ENCODE measurements around the gene LHFPL5. TPM values are rescaled to one million over a fixed set of nuclear protein-coding genes. Genes with fewer than 3 reads are reported as not detected.

LHFPL5 gene
- total and polyA plus RNA-seq, 5 donors from 2014 or later, result not detected

DNA sequence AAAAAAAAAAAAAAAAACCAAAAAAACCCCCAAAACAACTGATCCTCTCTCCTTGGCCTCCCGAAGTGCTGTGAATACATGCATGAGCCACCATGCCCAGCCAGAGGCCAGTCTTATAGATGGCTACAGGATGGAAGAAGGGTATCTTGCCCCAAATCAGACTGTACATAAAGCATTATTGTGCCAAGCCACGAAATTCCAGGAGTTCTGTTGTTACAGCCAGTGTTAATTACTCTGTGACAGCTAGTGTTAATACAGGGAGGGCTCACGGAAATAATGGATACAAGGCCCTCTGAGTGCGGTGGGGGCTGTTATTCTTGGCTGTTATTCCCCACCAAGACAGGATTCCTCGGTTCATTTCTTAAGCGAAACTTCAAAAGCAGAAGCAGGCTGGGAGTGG is 30.1 kb upstream of the LHFPL5 start:
- H3K4me1 Mint-ChIP-seq, result peaks cover 0 to 9% (median 0%) of the 10 kb centered on the region in 4 donors
- H3K27me3 ChIP-seq (ENCODE audit: control insufficient read depth, insufficient read depth, low read length), result no peaks in the 10 kb centered on the region

DNA sequence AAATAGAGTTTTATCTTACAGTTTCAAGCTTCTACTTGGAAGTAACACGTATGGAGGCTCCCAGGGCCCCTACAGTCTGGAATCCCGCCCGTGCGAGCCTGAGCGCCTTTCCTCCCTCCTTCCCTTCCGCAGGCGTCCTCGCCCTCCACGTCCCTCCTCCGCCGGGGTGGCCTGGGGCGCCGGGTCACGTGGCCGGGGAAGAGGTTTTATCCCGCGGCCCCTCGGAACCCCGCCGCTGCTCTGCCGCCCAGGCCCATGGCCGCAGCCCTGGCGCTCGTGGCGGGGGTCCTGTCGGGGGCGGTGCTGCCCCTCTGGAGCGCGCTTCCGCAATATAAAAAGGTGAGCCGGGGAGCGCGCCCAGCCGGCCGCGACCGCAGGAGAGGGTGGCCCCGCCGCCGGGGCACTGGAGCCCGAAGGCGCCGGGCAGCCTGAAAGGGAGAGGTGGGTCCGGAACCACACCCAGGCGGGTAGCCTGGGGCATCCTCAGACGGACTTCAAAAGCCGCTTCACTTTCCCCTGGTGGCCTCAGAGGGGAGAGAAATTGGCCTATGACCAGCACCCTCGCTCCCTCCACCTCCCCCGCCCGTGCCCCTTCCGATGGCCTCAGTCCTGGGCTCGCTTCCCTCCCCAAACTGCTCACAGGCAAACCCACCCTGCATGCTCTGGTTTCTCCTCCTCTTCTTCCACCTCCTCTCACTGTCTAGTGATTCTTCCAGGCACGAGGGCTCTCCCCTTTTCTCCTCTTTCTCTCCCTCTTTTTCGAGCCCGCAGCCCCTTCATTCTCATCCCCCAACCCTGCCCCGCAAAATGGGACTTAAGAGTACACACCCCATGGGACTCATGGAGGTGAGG is 28.6 kb upstream of the LHFPL5 start, which contains the start of gene CLPSL2:
Gene CLPSL2 (plus strand): TSS at position 235 of the 852 bp plus-strand sequence. CDS start 21 bp downstream, at position 256.
- no peak within 1 kb of the TSS for H3K27ac Mint-ChIP-seq
- Histone ChIP-seq H3K9me3 (ENCODE audit: control insufficient read depth in 2 of 2, low read length in 2 of 2) (no peaks in the 10 kb centered on the region), H3K27ac (ENCODE audit: insufficient read depth, low read length, poor library complexity, severe bottlenecking) (no peak within 1 kb of the TSS), H3K27me3 (ENCODE audit: control insufficient read depth, insufficient read depth, low read length) (no peaks in the 10 kb centered on the region), H3K4me3 (ENCODE audit: low read depth, low read length) (no peak within 1 kb of the TSS), H3K4me1 (ENCODE audit: control insufficient read depth, insufficient read depth, low read length, poor library complexity, severe bottlenecking) (peaks cover 8% of the 10 kb centered on the region), H3K36me3 (ENCODE audit: control insufficient read depth, insufficient read depth, low read length) (no peaks in the 10 kb centered on the region)
- H3K9me3 Mint-ChIP-seq, result peaks cover 0 to 2% (median 0%) of the 10 kb centered on the region in 7 donors
- DNase-seq, result no peak
- peaks cover 34% of the 10 kb centered on the region for H3K27me3 Mint-ChIP-seq
- peaks cover 0 to 9% (median 0%) of the 10 kb centered on the region in 4 donors for H3K4me1 Mint-ChIP-seq
- peaks cover 4% of the 10 kb centered on the region for H3K36me3 Mint-ChIP-seq
- H3K4me3 Mint-ChIP-seq, result peak within 1 kb of the TSS in 3 of 4 donors; percentile 3 to 73 (median 66)
- peak in 1 of 2 donors; percentile 22 for ATAC-seq (ENCODE audit: low read depth in 2 of 2)

More for the DNA sequence above, 30.1 kb upstream of the LHFPL5 start:
- H3K4me3 ChIP-seq (ENCODE audit: low read depth, low read length), result no peak overlapping the region
- peaks cover 8% of the 10 kb centered on the region for H3K4me1 ChIP-seq (ENCODE audit: control insufficient read depth, insufficient read depth, low read length, poor library complexity, severe bottlenecking)
- ATAC-seq (ENCODE audit: low read depth in 2 of 2) (no peak), DNase-seq (no peak)
- Mint-ChIP-seq H3K27me3 (peaks cover 35% of the 10 kb centered on the region), H3K9me3 (peaks cover 0 to 2% (median 1%) of the 10 kb centered on the region in 7 donors), H3K4me3 (no peak overlapping the region), H3K36me3 (peaks cover 4% of the 10 kb centered on the region), H3K27ac (no peak overlapping the region)
- H3K36me3 ChIP-seq (ENCODE audit: control insufficient read depth, insufficient read depth, low read length), result no peaks in the 10 kb centered on the region
- H3K9me3 ChIP-seq (ENCODE audit: control insufficient read depth in 2 of 2, low read length in 2 of 2), result no peaks in the 10 kb centered on the region
- H3K27ac ChIP-seq (ENCODE audit: insufficient read depth, low read length, poor library complexity, severe bottlenecking), result no peak overlapping the region

DNA sequence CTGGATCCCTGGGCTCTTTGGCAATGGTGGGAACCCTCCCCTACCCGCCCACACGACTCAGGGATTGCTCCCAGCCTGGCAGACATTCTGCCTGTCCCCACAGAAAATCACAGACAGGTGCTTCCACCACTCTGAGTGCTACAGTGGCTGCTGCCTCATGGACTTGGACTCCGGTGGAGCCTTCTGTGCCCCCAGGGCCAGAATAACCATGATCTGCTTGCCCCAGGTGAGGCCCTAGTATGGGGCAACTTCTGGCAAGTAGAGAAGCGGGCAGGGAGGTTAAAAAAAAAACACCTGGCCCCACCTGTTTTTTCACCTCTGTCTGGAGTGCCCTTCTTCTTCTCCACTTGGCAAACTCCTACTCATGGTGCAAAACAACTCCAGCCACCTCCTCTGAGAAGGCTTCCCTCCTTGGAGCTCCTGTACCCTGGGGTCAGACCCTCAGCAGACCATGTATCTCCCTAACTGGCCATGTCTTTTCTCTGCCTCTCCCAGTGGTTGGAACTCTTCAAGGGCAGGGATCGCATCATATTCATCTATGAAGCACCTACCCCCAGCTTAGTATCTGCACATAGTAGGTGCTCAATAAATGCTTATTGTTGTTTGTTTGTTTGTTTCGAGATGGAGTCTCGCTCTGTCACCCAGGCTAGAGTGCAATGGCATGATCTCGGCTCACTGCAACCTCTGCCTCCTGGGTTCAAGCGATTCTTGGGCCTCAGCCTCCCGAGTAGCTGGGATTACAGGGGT is 27.6 kb upstream of the LHFPL5 start:
- DNase-seq, result no peak
- peaks cover 28% of the 10 kb centered on the region for H3K27me3 Mint-ChIP-seq
- no peak for ATAC-seq (ENCODE audit: low read depth in 2 of 2)

DNA sequence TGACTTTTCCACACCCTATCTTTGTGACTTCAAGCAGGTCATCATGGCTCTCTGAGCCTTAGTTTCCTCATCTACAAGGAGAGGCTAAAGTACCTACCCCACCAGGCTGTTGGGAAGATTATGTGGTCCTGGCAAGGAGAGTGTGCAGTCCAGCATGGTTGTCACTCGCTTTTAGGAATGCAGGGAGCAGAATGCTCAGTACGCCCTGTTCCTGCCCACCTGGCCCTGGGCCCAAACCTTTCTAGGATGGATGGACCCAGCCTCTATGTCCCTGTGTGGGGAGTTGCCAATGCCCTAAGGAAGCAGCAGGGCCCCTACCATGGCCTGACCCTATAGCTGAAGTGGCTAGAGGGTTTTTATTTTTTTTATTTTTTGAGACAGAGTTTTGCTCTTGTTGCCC is 26.7 kb upstream of the LHFPL5 start:
- DNase-seq (no peak), ATAC-seq (ENCODE audit: low read depth in 2 of 2) (no peak)
- Mint-ChIP-seq H3K27me3 (peaks cover 32% of the 10 kb centered on the region), H3K4me3 (no peak overlapping the region), H3K36me3 (peaks cover 4% of the 10 kb centered on the region), H3K4me1 (peaks cover 0 to 9% (median 0%) of the 10 kb centered on the region in 4 donors), H3K27ac (no peak overlapping the region), H3K9me3 (peaks cover 0 to 2% (median 0%) of the 10 kb centered on the region in 7 donors)
- H3K27me3 ChIP-seq (ENCODE audit: control insufficient read depth, insufficient read depth, low read length), result no peaks in the 10 kb centered on the region
- H3K36me3 ChIP-seq (ENCODE audit: control insufficient read depth, insufficient read depth, low read length), result no peaks in the 10 kb centered on the region
- H3K4me1 ChIP-seq (ENCODE audit: control insufficient read depth, insufficient read depth, low read length, poor library complexity, severe bottlenecking), result peaks cover 8% of the 10 kb centered on the region
- no peak overlapping the region for H3K4me3 ChIP-seq (ENCODE audit: low read depth, low read length)
- no peaks in the 10 kb centered on the region for H3K9me3 ChIP-seq (ENCODE audit: control insufficient read depth in 2 of 2, low read length in 2 of 2)
- H3K27ac ChIP-seq (ENCODE audit: insufficient read depth, low read length, poor library complexity, severe bottlenecking), result no peak overlapping the region

More for the DNA sequence above, 27.6 kb upstream of the LHFPL5 start:
- H3K9me3 ChIP-seq (ENCODE audit: control insufficient read depth in 2 of 2, low read length in 2 of 2), result no peaks in the 10 kb centered on the region
- H3K4me1 Mint-ChIP-seq, result peaks cover 0 to 9% (median 0%) of the 10 kb centered on the region in 4 donors
- H3K4me3 ChIP-seq (ENCODE audit: low read depth, low read length), result no peak overlapping the region
- H3K9me3 Mint-ChIP-seq, result peaks cover 0 to 2% (median 0%) of the 10 kb centered on the region in 7 donors
- peaks cover 4% of the 10 kb centered on the region for H3K36me3 Mint-ChIP-seq
- H3K27ac ChIP-seq (ENCODE audit: insufficient read depth, low read length, poor library complexity, severe bottlenecking), result no peak overlapping the region
- no peaks in the 10 kb centered on the region for H3K36me3 ChIP-seq (ENCODE audit: control insufficient read depth, insufficient read depth, low read length)
- H3K4me1 ChIP-seq (ENCODE audit: control insufficient read depth, insufficient read depth, low read length, poor library complexity, severe bottlenecking), result peaks cover 8% of the 10 kb centered on the region
- H3K27me3 ChIP-seq (ENCODE audit: control insufficient read depth, insufficient read depth, low read length), result no peaks in the 10 kb centered on the region
- H3K27ac Mint-ChIP-seq, result no peak overlapping the region
- peak overlapping the region in 2 of 4 donors; percentile 66 to 71 for H3K4me3 Mint-ChIP-seq

DNA sequence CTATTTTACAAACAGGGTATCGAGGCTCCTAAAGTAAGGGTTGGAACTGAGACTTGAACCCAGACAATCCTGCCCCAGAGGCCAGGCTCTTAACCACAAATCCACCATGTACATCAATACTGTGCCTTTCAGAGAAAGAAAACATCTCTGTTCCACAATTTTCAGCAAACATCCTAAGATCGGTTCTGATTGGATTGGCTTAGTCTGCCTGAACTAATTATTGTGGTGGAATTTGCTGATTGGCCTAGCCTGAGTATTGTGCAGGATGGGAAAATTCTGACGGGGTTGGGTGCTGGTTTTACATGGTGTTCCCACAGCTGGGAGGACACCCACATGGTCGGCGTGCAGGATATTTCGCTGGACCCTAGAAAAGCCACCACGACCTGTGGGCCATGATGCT is 24.4 kb upstream of the LHFPL5 start, which contains the start of gene CLPSL1:
Gene CLPSL1 (plus strand): TSS at position 301 of the 400 bp plus-strand sequence. CDS start 92 bp downstream, at position 393.
- H3K27ac Mint-ChIP-seq, result no peak within 1 kb of the TSS
- Histone ChIP-seq H3K36me3 (ENCODE audit: control insufficient read depth, insufficient read depth, low read length) (no peaks in the 10 kb centered on the region), H3K4me1 (ENCODE audit: control insufficient read depth, insufficient read depth, low read length, poor library complexity, severe bottlenecking) (peaks cover 8% of the 10 kb centered on the region), H3K9me3 (ENCODE audit: control insufficient read depth in 2 of 2, low read length in 2 of 2) (no peaks in the 10 kb centered on the region), H3K27me3 (ENCODE audit: control insufficient read depth, insufficient read depth, low read length) (no peaks in the 10 kb centered on the region), H3K27ac (ENCODE audit: insufficient read depth, low read length, poor library complexity, severe bottlenecking) (no peak within 1 kb of the TSS), H3K4me3 (ENCODE audit: low read depth, low read length) (no peak within 1 kb of the TSS)
- peaks cover 28% of the 10 kb centered on the region for H3K27me3 Mint-ChIP-seq
- H3K4me1 Mint-ChIP-seq, result peaks cover 0 to 6% (median 0%) of the 10 kb centered on the region in 4 donors
- H3K36me3 Mint-ChIP-seq, result peaks cover 4% of the 10 kb centered on the region
- DNase-seq (no peak), ATAC-seq (ENCODE audit: low read depth in 2 of 2) (no peak)
- H3K4me3 Mint-ChIP-seq, result no peak within 1 kb of the TSS
- H3K9me3 Mint-ChIP-seq, result peaks cover 0 to 2% (median 0%) of the 10 kb centered on the region in 7 donors

DNA sequence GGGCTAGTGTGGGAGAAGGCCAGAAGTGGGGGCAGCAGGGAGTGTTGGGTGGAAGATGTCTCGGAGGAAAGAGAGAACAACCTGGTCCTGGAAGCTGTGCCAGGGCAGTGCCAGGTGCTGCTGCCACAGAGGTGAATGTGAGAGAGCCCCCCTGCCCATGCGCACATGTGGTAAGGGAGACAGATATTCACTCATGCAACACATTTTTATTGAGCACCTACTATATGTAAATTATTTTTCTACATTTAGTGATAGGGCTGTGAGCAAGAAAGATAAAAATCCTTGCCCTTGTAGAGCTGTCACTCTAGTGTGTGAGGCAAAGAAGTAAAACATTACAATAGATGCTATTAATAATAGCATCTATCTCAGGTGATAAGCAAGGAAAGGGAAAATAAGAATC is 23.9 kb upstream of the LHFPL5 start:
- H3K27me3 Mint-ChIP-seq, result peaks cover 27% of the 10 kb centered on the region
- no peak for ATAC-seq (ENCODE audit: low read depth in 2 of 2)

DNA sequence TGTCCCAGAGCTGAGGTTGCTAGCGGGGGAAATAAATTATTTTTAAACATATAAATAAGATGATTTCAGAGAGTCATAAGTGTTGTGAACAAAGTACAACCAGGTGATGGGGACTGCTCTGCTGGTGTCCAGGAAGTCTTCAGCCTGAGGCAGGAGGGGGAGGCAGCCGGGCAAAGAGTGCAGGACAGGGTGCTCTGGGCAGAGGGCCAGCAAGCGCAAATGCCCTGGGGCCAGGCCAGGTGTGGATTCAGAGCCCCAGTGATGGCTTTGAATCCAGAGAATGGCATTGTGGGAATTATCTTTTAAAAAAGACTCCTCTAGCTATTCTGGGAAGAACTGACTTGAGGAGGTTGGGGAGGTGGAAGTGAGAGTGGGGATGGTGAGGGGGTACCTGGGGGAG is 22.7 kb upstream of the LHFPL5 start:
- Mint-ChIP-seq H3K36me3 (peaks cover 3% of the 10 kb centered on the region), H3K27me3 (peaks cover 35% of the 10 kb centered on the region), H3K4me1 (peaks cover 0 to 2% (median 0%) of the 10 kb centered on the region in 4 donors), H3K4me3 (no peak overlapping the region), H3K9me3 (peaks cover 0 to 2% (median 0%) of the 10 kb centered on the region in 7 donors), H3K27ac (no peak overlapping the region)
- no peaks in the 10 kb centered on the region for H3K9me3 ChIP-seq (ENCODE audit: control insufficient read depth in 2 of 2, low read length in 2 of 2)
- no peaks in the 10 kb centered on the region for H3K36me3 ChIP-seq (ENCODE audit: control insufficient read depth, insufficient read depth, low read length)
- ATAC-seq (ENCODE audit: low read depth in 2 of 2) (no peak), DNase-seq (no peak)
- H3K4me3 ChIP-seq (ENCODE audit: low read depth, low read length), result no peak overlapping the region
- no peak overlapping the region for H3K27ac ChIP-seq (ENCODE audit: insufficient read depth, low read length, poor library complexity, severe bottlenecking)
- no peaks in the 10 kb centered on the region for H3K4me1 ChIP-seq (ENCODE audit: control insufficient read depth, insufficient read depth, low read length, poor library complexity, severe bottlenecking)
- no peaks in the 10 kb centered on the region for H3K27me3 ChIP-seq (ENCODE audit: control insufficient read depth, insufficient read depth, low read length)

More for the DNA sequence above, 23.9 kb upstream of the LHFPL5 start:
- peaks cover 0 to 6% (median 0%) of the 10 kb centered on the region in 4 donors for H3K4me1 Mint-ChIP-seq
- Histone ChIP-seq H3K9me3 (ENCODE audit: control insufficient read depth in 2 of 2, low read length in 2 of 2) (no peaks in the 10 kb centered on the region), H3K27me3 (ENCODE audit: control insufficient read depth, insufficient read depth, low read length) (no peaks in the 10 kb centered on the region), H3K27ac (ENCODE audit: insufficient read depth, low read length, poor library complexity, severe bottlenecking) (no peak overlapping the region), H3K4me1 (ENCODE audit: control insufficient read depth, insufficient read depth, low read length, poor library complexity, severe bottlenecking) (peaks cover 6% of the 10 kb centered on the region), H3K4me3 (ENCODE audit: low read depth, low read length) (no peak overlapping the region), H3K36me3 (ENCODE audit: control insufficient read depth, insufficient read depth, low read length) (no peaks in the 10 kb centered on the region)
- peaks cover 4% of the 10 kb centered on the region for H3K36me3 Mint-ChIP-seq
- DNase-seq, result no peak
- H3K9me3 Mint-ChIP-seq, result peaks cover 0 to 2% (median 0%) of the 10 kb centered on the region in 7 donors
- H3K4me3 Mint-ChIP-seq, result no peak overlapping the region
- no peak overlapping the region for H3K27ac Mint-ChIP-seq

Data from CD4-positive, CD25-positive, alpha-beta regulatory T cell (primary cell).